SK-N-SH (cell line): ENCODE measurements around the gene PRKN.

Experiments used
- CHD2 ChIP-seq: fragments of 150-350 bp; IDR thresholded peaks from 2 replicates; pipeline ENCODE4 v1.6.1; 2018; ENCODE audit warnings: low read length; ENCODE audit not compliant: partially characterized antibody
- CTCF ChIP-seq: fragments of 200-600 bp; sonication (generic); IDR thresholded peaks from 2 replicates; pipeline ENCODE4 v1.6.1; 2017; ENCODE audit warnings: antibody characterized with exemption, mild to moderate bottlenecking, moderate library complexity
- MAX ChIP-seq: IDR thresholded peaks from 2 replicates; pipeline ENCODE4 v1.4.0; 2012; ENCODE audit warnings: low read depth
- MEF2A ChIP-seq: IDR thresholded peaks from 2 replicates; pipeline ENCODE4 v1.4.0; 2012; ENCODE audit warnings: low read depth, borderline replicate concordance
- RAD21 ChIP-seq: IDR thresholded peaks from 2 replicates; pipeline ENCODE4 v1.6.1; 2012; ENCODE audit warnings: mild to moderate bottlenecking, low read length
- USF2 ChIP-seq: fragments of 150-350 bp; IDR thresholded peaks from 2 replicates; pipeline ENCODE4 v1.6.1; 2017; ENCODE audit warnings: antibody characterized with exemption, low read length, low read depth, borderline replicate concordance

- TF ChIP-seq CTCF (no peak), MAX (no peak), MEF2A (no peak), RAD21 (no peak), USF2 (no peak), CHD2 (no peak)
Measured at GRCh38 chr6:162389343-162390085, 338.1 kb downstream of the PRKN start.
